ENCODE data around the gene IMPA2. TPM values are rescaled to one million over a fixed set of nuclear protein-coding genes. Genes with fewer than 3 reads are reported as not detected.
A peak's percentile ranks its signal among the peaks of the same experiment; 100 is the strongest.

Gene IMPA2
- total and polyA plus RNA-seq, 3 donors from 2014 or later, result 16.6 to 21.3 (median 16.7) TPM

- TF ChIP-seq POLR2A (IDR thresholded peaks at IDR 0.05), result no peak
- peak; percentile 62 to 67 (median 64) for TF ChIP-seq CTCF (IDR thresholded peaks at IDR 0.05)
- peak; percentile 81 for DNase-seq
- Histone ChIP-seq H3K4me3 (no peak overlapping the region), H3K9me3 (no peaks in the 10 kb centered on the region), H3K27me3 (no peaks in the 10 kb centered on the region), H3K27ac (peak overlapping the region; percentile 8 to 51), H3K4me1 (peaks cover 8% of the 10 kb centered on the region), H3K36me3 (ENCODE audit: low read depth, missing control alignments) (no peaks in the 10 kb centered on the region)
- intact Hi-C loops (cut with DNase I; ENCODE audit: low total_unique reads), result no loop called here
- 23 to 29% methylated on average over 9 of the region's 9 CpGs for WGBS, 2 donors
Measured at GRCh38 chr18:11995445-11996189, 14.3 kb downstream of the IMPA2 start.

GRCh38 chr18:11996190-11996754, 15.0 kb downstream of the IMPA2 start:
- intact Hi-C loops (cut with DNase I; ENCODE audit: low total_unique reads), result no loop called here
- H3K4me3 ChIP-seq, result no peak overlapping the region
- H3K27me3 ChIP-seq, result no peaks in the 10 kb centered on the region
- 70 to 89% methylated on average over 8 to 9 of the region's 9 CpGs for WGBS, 2 donors
- H3K27ac ChIP-seq, result peak overlapping the region; percentile 8 to 51
- TF ChIP-seq POLR2A (IDR thresholded peaks at IDR 0.05) (no peak), CTCF (IDR thresholded peaks at IDR 0.05) (no peak)
- DNase-seq, result no peak
- H3K4me1 ChIP-seq, result peaks cover 8% of the 10 kb centered on the region
- H3K36me3 ChIP-seq (ENCODE audit: low read depth, missing control alignments), result no peaks in the 10 kb centered on the region
- H3K9me3 ChIP-seq, result no peaks in the 10 kb centered on the region

- no peaks in the 10 kb centered on the region for H3K36me3 ChIP-seq (ENCODE audit: low read depth, missing control alignments)
- no peak for DNase-seq
- H3K9me3 ChIP-seq, result no peaks in the 10 kb centered on the region
- intact Hi-C loops (cut with DNase I; ENCODE audit: low total_unique reads), result no loop called here
- 95% methylated on average over 4 of the region's 4 CpGs for WGBS, 2 donors
- TF ChIP-seq POLR2A (IDR thresholded peaks at IDR 0.05) (no peak), CTCF (IDR thresholded peaks at IDR 0.05) (no peak)
- no peak overlapping the region for H3K4me3 ChIP-seq
- peaks cover 8% of the 10 kb centered on the region for H3K4me1 ChIP-seq
- no peaks in the 10 kb centered on the region for H3K27me3 ChIP-seq
- H3K27ac ChIP-seq, result no peak overlapping the region
Measured at GRCh38 chr18:11996907-11997306, 15.6 kb downstream of the IMPA2 start.

- TF ChIP-seq POLR2A (IDR thresholded peaks at IDR 0.05) (no peak), CTCF (IDR thresholded peaks at IDR 0.05) (no peak)
- intact Hi-C loops (cut with DNase I; ENCODE audit: low total_unique reads), result no loop called here
- WGBS, 2 donors, result 76 to 77% methylated on average over 9 of the region's 9 CpGs
- Histone ChIP-seq H3K36me3 (ENCODE audit: low read depth, missing control alignments) (no peaks in the 10 kb centered on the region), H3K4me1 (peaks cover 8% of the 10 kb centered on the region), H3K27ac (no peak overlapping the region), H3K4me3 (no peak overlapping the region), H3K27me3 (no peaks in the 10 kb centered on the region), H3K9me3 (no peaks in the 10 kb centered on the region)
- DNase-seq, result no peak
Measured at GRCh38 chr18:11997466-11997865, 16.2 kb downstream of the IMPA2 start.

Measured in testis (tissue), 3 donors.